ENCODE measurements around the gene PSMC3IP.
"Not testable (repeated sequence)": the region's sequence is repeated elsewhere in the genome, so short reads cannot be mapped to it uniquely, and the experiment has no call there.

Gene PSMC3IP

DNA sequence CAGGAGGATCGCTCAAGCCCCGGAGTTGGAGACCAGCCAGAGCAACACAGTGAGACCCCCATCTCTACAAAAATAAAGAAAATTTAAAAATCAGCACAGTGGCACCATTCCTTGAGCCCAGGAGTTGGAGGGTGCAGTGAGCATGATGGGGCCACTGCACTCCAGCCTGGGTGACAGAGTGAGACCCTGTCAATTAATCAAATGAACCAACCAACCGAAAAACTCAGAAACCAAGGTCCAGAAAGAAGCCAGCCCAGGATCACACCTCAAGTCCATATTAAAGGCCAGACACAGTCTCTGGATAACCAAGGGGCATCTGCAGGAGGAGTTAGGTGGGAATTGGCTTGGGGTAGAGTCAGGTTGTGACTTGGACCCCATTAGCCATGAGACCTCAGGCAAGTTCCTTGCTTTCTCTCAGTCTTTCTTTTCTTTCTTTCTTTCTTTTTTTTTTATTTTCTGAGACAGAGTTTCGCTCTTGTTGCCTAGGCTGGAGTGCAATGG is 22.4 kb downstream of the PSMC3IP start:
- peak overlapping the region; percentile 77 to 83 for H3K4me3 ChIP-seq (ENCODE audit: low read depth in 1 of 2, low read length in 1 of 2)
- H3K36me3 ChIP-seq = no peaks in the 10 kb centered on the region
- H3K4me1 ChIP-seq (ENCODE audit: control insufficient read depth in 1 of 2, insufficient read depth in 1 of 2, low read depth in 1 of 2, low read length in 1 of 2) = peaks cover 14 to 15% of the 10 kb centered on the region in 2 experiments
- TF ChIP-seq, protein P1, sequence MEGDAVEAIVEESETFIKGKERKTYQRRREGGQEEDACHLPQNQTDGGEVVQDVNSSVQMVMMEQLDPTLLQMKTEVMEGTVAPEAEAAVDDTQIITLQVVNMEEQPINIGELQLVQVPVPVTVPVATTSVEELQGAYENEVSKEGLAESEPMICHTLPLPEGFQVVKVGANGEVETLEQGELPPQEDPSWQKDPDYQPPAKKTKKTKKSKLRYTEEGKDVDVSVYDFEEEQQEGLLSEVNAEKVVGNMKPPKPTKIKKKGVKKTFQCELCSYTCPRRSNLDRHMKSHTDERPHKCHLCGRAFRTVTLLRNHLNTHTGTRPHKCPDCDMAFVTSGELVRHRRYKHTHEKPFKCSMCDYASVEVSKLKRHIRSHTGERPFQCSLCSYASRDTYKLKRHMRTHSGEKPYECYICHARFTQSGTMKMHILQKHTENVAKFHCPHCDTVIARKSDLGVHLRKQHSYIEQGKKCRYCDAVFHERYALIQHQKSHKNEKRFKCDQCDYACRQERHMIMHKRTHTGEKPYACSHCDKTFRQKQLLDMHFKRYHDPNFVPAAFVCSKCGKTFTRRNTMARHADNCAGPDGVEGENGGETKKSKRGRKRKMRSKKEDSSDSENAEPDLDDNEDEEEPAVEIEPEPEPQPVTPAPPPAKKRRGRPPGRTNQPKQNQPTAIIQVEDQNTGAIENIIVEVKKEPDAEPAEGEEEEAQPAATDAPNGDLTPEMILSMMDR (IDR thresholded peaks at IDR 0.05) = no peak
- no peaks in the 10 kb centered on the region for H3K27me3 ChIP-seq
- peak overlapping the region; percentile 84 for H3K27ac ChIP-seq
- no peaks in the 10 kb centered on the region for H3K9me3 ChIP-seq

DNA sequence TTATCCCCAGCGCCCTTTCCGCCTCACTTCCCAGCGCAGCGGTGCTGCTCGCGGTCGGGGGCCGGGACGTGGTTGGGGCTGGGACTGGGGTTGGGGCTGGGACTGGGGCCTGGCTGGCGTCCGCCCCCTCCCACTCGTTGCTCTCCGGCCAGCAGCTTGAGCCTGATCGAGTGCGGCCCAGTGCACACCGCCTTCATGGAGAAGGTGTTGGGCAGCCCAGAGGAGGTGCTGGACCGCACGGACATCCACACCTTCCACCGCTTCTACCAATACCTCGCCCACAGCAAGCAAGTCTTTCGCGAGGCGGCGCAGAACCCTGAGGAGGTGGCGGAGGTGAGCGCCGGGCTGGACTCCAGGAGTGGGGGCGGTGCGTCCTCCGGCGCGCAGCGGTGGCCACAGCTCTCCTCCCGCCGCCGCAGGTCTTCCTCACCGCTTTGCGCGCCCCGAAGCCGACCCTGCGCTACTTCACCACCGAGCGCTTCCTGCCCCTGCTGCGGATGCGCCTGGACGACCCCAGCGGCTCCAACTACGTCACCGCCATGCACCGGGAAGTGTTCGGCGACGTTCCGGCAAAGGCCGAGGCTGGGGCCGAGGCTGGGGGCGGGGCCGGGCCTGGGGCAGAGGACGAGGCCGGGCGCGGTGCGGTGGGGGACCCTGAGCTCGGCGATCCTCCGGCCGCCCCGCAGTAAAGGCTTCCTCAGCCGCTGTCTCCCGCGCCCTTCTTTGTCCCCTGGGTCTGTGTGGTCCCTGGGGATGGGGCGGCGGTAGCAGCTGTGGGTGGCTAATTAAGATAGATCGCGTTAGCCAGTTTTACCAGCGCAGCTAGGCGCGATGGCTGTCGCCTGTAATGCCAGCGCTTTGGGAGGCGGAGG is 23.0 kb downstream of the PSMC3IP start:
- H3K27ac ChIP-seq = peak overlapping the region; percentile 84
- TF ChIP-seq, protein P1 (IDR thresholded peaks at IDR 0.05) = no peak
- H3K4me1 ChIP-seq (ENCODE audit: control insufficient read depth in 1 of 2, insufficient read depth in 1 of 2, low read depth in 1 of 2, low read length in 1 of 2) = peaks cover 14 to 15% of the 10 kb centered on the region in 2 experiments
- no peaks in the 10 kb centered on the region for H3K36me3 ChIP-seq
- no peaks in the 10 kb centered on the region for H3K9me3 ChIP-seq
- peak overlapping the region; percentile 77 to 83 for H3K4me3 ChIP-seq (ENCODE audit: low read depth in 1 of 2, low read length in 1 of 2)
- H3K27me3 ChIP-seq = no peaks in the 10 kb centered on the region

DNA sequence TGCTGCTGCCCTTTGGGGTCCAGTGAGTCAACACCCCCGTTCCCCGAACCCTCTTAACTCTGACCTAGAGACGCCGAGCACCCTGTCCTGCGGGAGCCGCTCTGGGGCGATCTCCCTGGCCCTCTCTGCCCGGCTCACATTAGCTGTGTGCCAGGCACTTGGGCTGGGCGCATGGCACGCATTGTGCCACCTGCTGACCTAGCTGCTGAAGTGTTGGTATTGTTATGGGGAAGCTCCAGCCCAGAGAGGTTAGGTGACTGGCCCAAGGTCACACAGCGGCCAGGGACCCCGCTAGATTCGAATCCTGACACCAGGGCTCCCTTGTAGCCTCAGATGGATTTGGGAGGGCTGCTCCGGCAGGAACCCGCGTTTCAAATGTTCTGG is 23.7 kb downstream of the PSMC3IP start:
- peaks cover 15 to 17% of the 10 kb centered on the region in 2 experiments for H3K4me1 ChIP-seq (ENCODE audit: control insufficient read depth in 1 of 2, insufficient read depth in 1 of 2, low read depth in 1 of 2, low read length in 1 of 2)
- H3K27me3 ChIP-seq = peaks cover 5% of the 10 kb centered on the region
- H3K36me3 ChIP-seq = no peaks in the 10 kb centered on the region
- peak overlapping the region; percentile 77 to 83 for H3K4me3 ChIP-seq (ENCODE audit: low read depth in 1 of 2, low read length in 1 of 2)
- peak overlapping the region; percentile 84 for H3K27ac ChIP-seq
- H3K9me3 ChIP-seq = no peaks in the 10 kb centered on the region
- TF ChIP-seq, protein P1 (IDR thresholded peaks at IDR 0.05) = no peak

DNA sequence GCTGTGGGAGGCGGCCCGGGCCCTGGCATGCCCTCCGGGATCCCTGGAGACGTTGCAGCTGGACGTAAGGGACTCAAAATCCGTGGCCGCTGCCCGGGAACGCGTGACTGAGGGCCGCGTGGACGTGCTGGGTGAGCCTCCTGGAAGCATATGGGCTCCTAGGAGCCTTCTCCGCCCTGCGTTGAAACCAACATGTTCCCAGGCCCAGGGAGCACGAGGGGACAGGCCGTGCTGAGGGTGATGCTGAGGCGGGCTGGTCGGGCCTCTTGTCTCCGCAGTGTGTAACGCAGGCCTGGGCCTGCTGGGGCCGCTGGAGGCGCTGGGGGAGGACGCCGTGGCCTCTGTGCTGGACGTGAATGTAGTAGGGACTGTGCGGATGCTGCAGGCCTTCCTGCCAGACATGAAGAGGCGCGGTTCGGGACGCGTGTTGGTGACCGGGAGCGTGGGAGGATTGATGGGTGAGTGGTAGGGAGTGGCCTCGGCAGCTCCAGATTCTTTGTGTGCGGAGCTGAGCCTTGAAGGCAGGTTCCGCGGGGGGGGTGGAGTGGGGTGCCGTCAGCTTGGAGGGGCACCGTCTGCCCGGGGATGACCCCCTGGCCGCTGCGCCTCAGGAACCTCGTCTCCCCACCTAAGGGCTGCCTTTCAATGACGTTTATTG is 24.2 kb downstream of the PSMC3IP start:
- TF ChIP-seq, protein P1 (IDR thresholded peaks at IDR 0.05) = no peak
- Histone ChIP-seq H3K27me3 (peaks cover 11% of the 10 kb centered on the region), H3K4me3 (ENCODE audit: low read depth in 1 of 2, low read length in 1 of 2) (peak overlapping the region in 1 of 2 experiments; percentile 77), H3K4me1 (ENCODE audit: control insufficient read depth in 1 of 2, insufficient read depth in 1 of 2, low read depth in 1 of 2, low read length in 1 of 2) (peaks cover 19% of the 10 kb centered on the region in 2 experiments), H3K27ac (no peak overlapping the region), H3K9me3 (no peaks in the 10 kb centered on the region), H3K36me3 (no peaks in the 10 kb centered on the region)

DNA sequence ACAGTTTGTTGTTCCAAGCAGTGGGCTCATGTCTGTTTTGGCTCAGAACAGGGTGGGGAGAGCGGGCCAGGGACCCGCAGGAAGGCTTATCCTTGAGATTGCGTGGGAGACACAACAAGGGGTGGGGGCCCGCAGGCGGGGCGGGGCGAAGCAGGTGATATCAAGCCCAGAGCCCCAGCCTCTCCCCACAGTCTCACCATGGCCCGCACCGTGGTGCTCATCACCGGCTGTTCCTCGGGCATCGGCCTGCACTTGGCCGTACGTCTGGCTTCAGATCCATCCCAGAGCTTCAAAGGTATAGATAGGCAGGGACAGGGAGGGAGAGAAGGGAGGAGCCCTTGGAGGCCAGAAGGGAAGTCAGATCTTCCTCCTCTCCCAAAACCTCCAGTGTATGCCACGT is 24.8 kb downstream of the PSMC3IP start, which contains the start of gene HSD17B1:
HSD17B1 (plus strand) TSS at position 188 of the 400 bp plus-strand sequence; CDS start at position 199, 11 bp downstream.
- Histone ChIP-seq H3K27me3 (peaks cover 17% of the 10 kb centered on the region), H3K27ac (peak within 1 kb of the TSS; percentile 84), H3K4me1 (ENCODE audit: control insufficient read depth in 1 of 2, insufficient read depth in 1 of 2, low read depth in 1 of 2, low read length in 1 of 2) (peaks cover 19 to 24% of the 10 kb centered on the region in 2 experiments), H3K4me3 (ENCODE audit: low read depth in 1 of 2, low read length in 1 of 2) (peak within 1 kb of the TSS; percentile 77 to 83)
- H3K9me3 ChIP-seq, H3K36me3 ChIP-seq: not testable (repeated sequence)
